Upper lobe of left lung (tissue), 6 donors: ENCODE measurements around the gene SPATA25. TPM values are rescaled to one million over a fixed set of nuclear protein-coding genes. Genes with fewer than 3 reads are reported as not detected.

ENCODE experiments used
- ATAC-seq, 2 donors: fragments of 200-7000 bp; cut with Tn5 transposase; one replicate each; pipeline ENCODE4 v1.9.1; 2022; ENCODE audit warnings: mild to moderate bottlenecking in 2 of 2, moderate library complexity in 2 of 2; ENCODE audit not compliant: low FRiP score in 2 of 2
- DNase-seq, 2 donors: peaks; one replicate each; pipeline ENCODE4 v3.0.0-alpha.2; 2019 to 2020
- H3K27ac ChIP-seq, 4 donors: fragments of 200-600 bp; sonication (generic); one replicate each; pipeline ENCODE4 v1.5.1; 2016 to 2019
- H3K27me3 ChIP-seq, 4 donors: fragments of 200-600 bp; sonication (generic); one replicate each; pipeline ENCODE4 v1.5.1; 2017 to 2019
- H3K36me3 ChIP-seq, 4 donors: fragments of 200-600 bp; sonication (generic); one replicate each; pipeline ENCODE4 v1.5.1; 2016 to 2019
- H3K4me1 ChIP-seq, 4 donors: fragments of 200-600 bp; sonication (generic); one replicate each; pipeline ENCODE4 v1.5.1; 2018 to 2019
- H3K4me3 ChIP-seq, 4 donors: fragments of 200-600 bp; sonication (generic); one replicate each; pipeline ENCODE4 v1.5.1; 2017 to 2019; ENCODE audit warnings: mild to moderate bottlenecking in 2 of 4, moderate library complexity in 1 of 4
- H3K9me3 ChIP-seq, 4 donors: fragments of 200-600 bp; sonication (generic); one replicate each; pipeline ENCODE4 v1.5.1; 2018 to 2019
- EP300 ChIP-seq, 4 donors: sonication (generic); formaldehyde crosslinking; IDR thresholded peaks; one replicate each; pipeline ENCODE4 v1.5.1; 2017; ENCODE audit warnings: antibody characterized with exemption in 4 of 4, control low read depth in 2 of 4
- POLR2A ChIP-seq, 4 donors: fragments of 450-650 bp; IDR thresholded peaks; one replicate each; pipeline ENCODE4 v1.5.1; 2016 to 2017; ENCODE audit warnings: antibody characterized with exemption in 4 of 4, mild to moderate bottlenecking in 2 of 4
- POLR2AphosphoS5 ChIP-seq, 2 donors: sonication (generic); formaldehyde crosslinking; IDR thresholded peaks; one replicate each; pipeline ENCODE4 v1.5.1; 2017; ENCODE audit warnings: antibody characterized with exemption in 2 of 2
- WGBS, 2 donors: methylation state at CpG; one replicate each; pipeline ENCODE4 v1.1.5; 2017 to 2018; 5-methylcytosine and 5-hydroxymethylcytosine counted together
- total RNA-seq, 6 donors: library from RNA; depleted of rRNA in 4 of 6; stranded (reverse); fragments of >200 nt in 4 of 6; gene quantifications; one replicate each; pipeline versions ENCODE4 v1.1.0 to v1.2.1, GENCODE V29; 2016 to 2021
- TF ChIP-seq, protein P1 (sequence below), 6 experiments: fragments of 450-650 bp in 4 of 6; fragments of 200-600 bp in 2 of 6; sonication (generic) in 2 of 6; IDR thresholded peaks; one replicate each; pipeline ENCODE4 v1.5.1; 2016 to 2019; ENCODE audit warnings: antibody characterized with exemption in 6 of 6
- donor health status: DM: no; HTN: no; CAD: no; lungs with moderate emphysema.
- donor health status: DM: no; HTN: yes; CAD: no; lungs with severe emphysema.

Gene SPATA25
- total RNA-seq, 6 donors from 2014 or later, result 1.3 to 11.5 (median 1.6) TPM

DNA sequence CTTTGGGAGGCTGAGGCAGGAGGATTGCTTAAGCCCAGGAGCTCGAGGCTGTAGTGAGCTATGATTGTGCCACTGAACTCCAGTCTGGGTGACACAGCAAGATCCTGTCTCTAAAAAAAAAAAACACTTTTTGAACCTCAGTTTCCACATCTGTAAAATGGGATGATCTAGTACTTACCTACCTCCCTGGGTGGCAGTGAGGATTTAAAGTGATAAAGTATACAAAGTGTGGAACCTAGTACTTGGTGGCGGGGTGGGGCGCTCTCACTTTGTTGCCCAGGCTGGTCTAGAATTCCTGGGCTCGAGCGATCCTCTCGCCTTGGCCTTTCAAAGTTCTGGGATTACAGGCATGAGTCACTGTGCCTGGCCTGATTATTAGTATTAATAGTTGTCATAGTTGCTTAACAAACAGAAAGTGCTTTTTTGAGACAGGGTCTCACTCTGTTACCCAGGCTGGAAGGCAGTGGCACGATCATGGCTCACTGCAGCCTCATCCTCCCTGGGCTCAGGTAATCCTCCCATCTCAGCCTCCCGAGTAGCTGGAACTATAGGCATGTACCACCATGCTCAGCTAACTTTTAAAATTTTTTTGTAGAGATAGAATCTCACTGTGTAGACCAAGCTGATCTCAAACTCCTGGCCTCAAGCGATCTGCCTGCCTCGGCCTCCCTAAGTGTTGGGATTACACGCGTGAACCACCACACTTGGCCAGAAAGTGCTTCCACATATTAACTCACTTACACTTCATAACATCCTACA is 31.5 kb upstream of the SPATA25 start:
- DNase-seq (no peak), ATAC-seq (peak in 1 of 2 donors; percentile 38)
- H3K27me3 ChIP-seq, result no peaks in the 10 kb centered on the region
- H3K9me3 ChIP-seq, result no peaks in the 10 kb centered on the region
- TF ChIP-seq POLR2A (IDR thresholded peaks at IDR 0.05), result no peak
- TF ChIP-seq POLR2AphosphoS5 (IDR thresholded peaks at IDR 0.05), result no peak
- TF ChIP-seq, protein P1, sequence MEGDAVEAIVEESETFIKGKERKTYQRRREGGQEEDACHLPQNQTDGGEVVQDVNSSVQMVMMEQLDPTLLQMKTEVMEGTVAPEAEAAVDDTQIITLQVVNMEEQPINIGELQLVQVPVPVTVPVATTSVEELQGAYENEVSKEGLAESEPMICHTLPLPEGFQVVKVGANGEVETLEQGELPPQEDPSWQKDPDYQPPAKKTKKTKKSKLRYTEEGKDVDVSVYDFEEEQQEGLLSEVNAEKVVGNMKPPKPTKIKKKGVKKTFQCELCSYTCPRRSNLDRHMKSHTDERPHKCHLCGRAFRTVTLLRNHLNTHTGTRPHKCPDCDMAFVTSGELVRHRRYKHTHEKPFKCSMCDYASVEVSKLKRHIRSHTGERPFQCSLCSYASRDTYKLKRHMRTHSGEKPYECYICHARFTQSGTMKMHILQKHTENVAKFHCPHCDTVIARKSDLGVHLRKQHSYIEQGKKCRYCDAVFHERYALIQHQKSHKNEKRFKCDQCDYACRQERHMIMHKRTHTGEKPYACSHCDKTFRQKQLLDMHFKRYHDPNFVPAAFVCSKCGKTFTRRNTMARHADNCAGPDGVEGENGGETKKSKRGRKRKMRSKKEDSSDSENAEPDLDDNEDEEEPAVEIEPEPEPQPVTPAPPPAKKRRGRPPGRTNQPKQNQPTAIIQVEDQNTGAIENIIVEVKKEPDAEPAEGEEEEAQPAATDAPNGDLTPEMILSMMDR (IDR thresholded peaks at IDR 0.05), result no peak
- TF ChIP-seq EP300 (IDR thresholded peaks at IDR 0.05), result no peak
- H3K4me3 ChIP-seq, result no peak overlapping the region
- peak overlapping the region; percentile 49 to 84 (median 65) for H3K27ac ChIP-seq
- H3K4me1 ChIP-seq, result peaks cover 19 to 53% (median 39%) of the 10 kb centered on the region in 4 donors
- H3K36me3 ChIP-seq, result no peaks in the 10 kb centered on the region
- 90% methylated on average over 12 of the region's 12 CpGs for WGBS, 2 donors

DNA sequence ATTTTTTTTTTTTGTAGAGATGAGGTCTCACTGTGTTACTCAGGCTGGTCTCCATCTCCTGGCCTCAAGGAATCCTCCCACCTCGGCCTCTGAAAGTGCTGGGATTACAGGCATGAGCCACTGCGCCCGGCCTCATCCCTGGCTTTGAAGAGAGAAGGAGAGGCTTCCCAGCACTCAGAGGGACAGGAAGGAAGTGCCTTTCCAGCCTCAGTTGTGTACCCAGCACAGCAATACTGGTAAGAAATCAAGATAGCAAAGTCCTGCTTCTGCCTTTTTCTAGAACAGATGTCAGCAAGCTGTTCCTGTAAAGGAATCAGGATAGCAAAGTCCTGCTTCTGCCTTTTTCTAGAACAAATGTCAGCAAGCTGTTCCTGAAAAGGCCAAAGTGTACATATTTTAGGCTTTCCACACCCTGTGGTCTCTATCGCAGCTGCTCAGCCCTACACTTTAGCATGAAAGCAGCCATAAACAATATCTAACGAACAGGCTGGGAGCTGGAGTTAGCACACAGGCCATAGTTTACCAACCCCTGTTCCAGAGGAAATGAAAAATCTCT is 30.8 kb upstream of the SPATA25 start:
- H3K4me1 ChIP-seq, result peaks cover 16 to 48% (median 36%) of the 10 kb centered on the region in 4 donors
- H3K27me3 ChIP-seq, result no peaks in the 10 kb centered on the region
- peak overlapping the region; percentile 49 to 84 (median 65) for H3K27ac ChIP-seq
- peak in 1 of 4 donors; percentile 26 for TF ChIP-seq POLR2A (IDR thresholded peaks at IDR 0.05)
- TF ChIP-seq EP300 (IDR thresholded peaks at IDR 0.05), result no peak
- TF ChIP-seq POLR2AphosphoS5 (IDR thresholded peaks at IDR 0.05), result peak in 1 of 2 donors; percentile 67
- peak in 1 of 2 donors; percentile 52 for ATAC-seq
- 64 to 70% methylated on average over 5 of the region's 5 CpGs for WGBS, 2 donors
- H3K4me3 ChIP-seq, result no peak overlapping the region
- no peak for DNase-seq
- H3K9me3 ChIP-seq, result no peaks in the 10 kb centered on the region
- H3K36me3 ChIP-seq, result no peaks in the 10 kb centered on the region

DNA sequence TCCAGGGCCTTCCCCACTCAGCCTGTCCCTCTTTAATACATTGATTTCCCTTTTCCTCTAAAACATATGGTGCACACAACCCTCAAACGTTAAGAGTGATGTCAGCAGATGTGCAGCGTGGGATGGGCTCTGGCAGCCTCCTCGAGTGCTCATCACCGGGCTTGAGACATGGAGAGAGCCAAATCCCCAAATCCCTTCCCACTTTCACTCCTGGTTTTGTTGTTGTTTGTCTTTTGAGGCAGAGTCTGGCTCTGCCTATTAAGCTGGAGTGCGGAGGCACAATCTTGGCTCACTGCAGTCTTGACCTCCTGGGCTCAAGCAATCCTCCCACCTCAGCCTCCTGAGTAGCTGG is 30.3 kb upstream of the SPATA25 start:
- Histone ChIP-seq H3K27ac (peak overlapping the region; percentile 49 to 84 (median 65)), H3K4me3 (no peak overlapping the region), H3K36me3 (no peaks in the 10 kb centered on the region), H3K4me1 (peaks cover 16 to 51% (median 37%) of the 10 kb centered on the region in 4 donors), H3K27me3 (no peaks in the 10 kb centered on the region), H3K9me3 (no peaks in the 10 kb centered on the region)
- TF ChIP-seq EP300 (IDR thresholded peaks at IDR 0.05) (no peak), POLR2AphosphoS5 (IDR thresholded peaks at IDR 0.05) (no peak), POLR2A (IDR thresholded peaks at IDR 0.05) (no peak)
- TF ChIP-seq, protein P1 (IDR thresholded peaks at IDR 0.05), result no peak
- WGBS, 2 donors, result 50 to 72% methylated on average over 5 of the region's 5 CpGs
- peak in 1 of 2 donors; percentile 66 for ATAC-seq
- DNase-seq, result no peak

DNA sequence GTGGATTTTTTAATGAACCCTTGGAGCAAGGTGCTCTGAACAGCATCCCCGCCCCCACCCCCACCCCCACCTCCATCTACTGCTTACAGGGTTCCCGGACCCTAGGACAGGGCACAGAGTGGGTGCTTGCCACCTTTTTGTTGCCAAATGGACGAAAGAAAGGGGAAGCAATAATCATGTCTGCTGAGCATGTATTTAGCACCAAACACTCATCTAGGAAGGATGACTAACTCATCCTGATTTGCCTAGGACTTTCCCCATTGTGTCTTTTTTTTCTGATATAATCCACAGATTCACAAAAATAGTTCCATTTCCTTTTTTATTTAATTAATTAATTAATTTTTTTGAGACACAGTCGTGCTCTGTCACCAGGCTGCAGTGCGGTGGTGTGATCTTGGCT is 25.7 kb upstream of the SPATA25 start:
- H3K27ac ChIP-seq, result peak overlapping the region in 1 of 4 donors; percentile 82
- H3K4me1 ChIP-seq, result peaks cover 20 to 49% (median 30%) of the 10 kb centered on the region in 4 donors
- H3K4me3 ChIP-seq, result no peak overlapping the region
- WGBS, 2 donors, result 49 to 54% methylated on average over 5 of the region's 5 CpGs
- no peaks in the 10 kb centered on the region for H3K27me3 ChIP-seq
- TF ChIP-seq, protein P1 (IDR thresholded peaks at IDR 0.05), result no peak
- TF ChIP-seq EP300 (IDR thresholded peaks at IDR 0.05) (no peak), POLR2A (IDR thresholded peaks at IDR 0.05) (no peak), POLR2AphosphoS5 (IDR thresholded peaks at IDR 0.05) (no peak)
- ATAC-seq (no peak), DNase-seq (no peak)
- no peaks in the 10 kb centered on the region for H3K36me3 ChIP-seq
- H3K9me3 ChIP-seq, result no peaks in the 10 kb centered on the region

DNA sequence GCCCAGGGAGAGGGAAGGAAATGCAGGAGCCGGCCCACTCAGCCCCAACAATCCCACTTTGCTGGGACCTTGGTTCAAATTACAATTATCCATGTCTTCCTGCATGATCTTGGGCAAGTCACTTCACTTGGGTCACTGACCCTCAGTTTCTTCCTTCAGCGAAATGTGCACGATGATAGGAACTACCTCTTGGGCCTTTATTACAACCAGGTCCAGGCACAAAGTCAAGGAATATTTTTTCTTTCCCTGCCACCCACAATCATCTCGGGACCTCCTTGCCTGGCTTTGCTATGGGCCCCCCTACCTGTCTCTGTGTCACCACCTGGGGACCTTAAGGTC is 24.9 kb upstream of the SPATA25 start:
- no peak for ATAC-seq

More for the DNA sequence above, 24.9 kb upstream of the SPATA25 start:
- peaks cover 0 to 4% (median 0%) of the 10 kb centered on the region in 4 donors for H3K36me3 ChIP-seq
- TF ChIP-seq POLR2A (IDR thresholded peaks at IDR 0.05), result no peak
- TF ChIP-seq, protein P1 (IDR thresholded peaks at IDR 0.05), result no peak
- no peak for TF ChIP-seq POLR2AphosphoS5 (IDR thresholded peaks at IDR 0.05)
- no peak for TF ChIP-seq EP300 (IDR thresholded peaks at IDR 0.05)
- DNase-seq, result no peak
- H3K27ac ChIP-seq, result peak overlapping the region; percentile 54 to 86 (median 77)
- 19 to 24% methylated on average over 3 to 4 of the region's 4 CpGs for WGBS, 2 donors
- H3K4me3 ChIP-seq, result peak overlapping the region in 3 of 4 donors; percentile 44 to 51 (median 48)
- H3K27me3 ChIP-seq, result no peaks in the 10 kb centered on the region
- H3K9me3 ChIP-seq, result no peaks in the 10 kb centered on the region
- H3K4me1 ChIP-seq, result peaks cover 18 to 44% (median 29%) of the 10 kb centered on the region in 4 donors
